DND-41 (cell line): Measurements from ENCODE around the gene CREB3L4.

Source experiments
- ATAC-seq: fragments of 200-7000 bp; cut with Tn5 transposase; 3 replicates; pipeline ENCODE4 v1.9.1; 2021; ENCODE audit warnings: low read depth; ENCODE audit not compliant: insufficient read depth
- DNase-seq: peaks from one replicate; pipeline ENCODE4 v3.0.0-alpha.2; 2020
- H2AFZ ChIP-seq: 2 replicates; pipeline ENCODE4 v1.6.0; 2012; ENCODE audit warnings: low read depth, low read length
- H3K27ac ChIP-seq: 2 replicates; pipeline ENCODE4 v1.5.1; 2012; ENCODE audit warnings: low read length, inconsistent platforms
- H3K27me3 ChIP-seq: fragments of 200-600 bp; sonication (generic); 2 replicates; pipeline ENCODE4 v1.6.0; 2012; ENCODE audit warnings: low read length, mild to moderate bottlenecking, inconsistent platforms; ENCODE audit not compliant: insufficient read depth, poor library complexity
- H3K36me3 ChIP-seq: 2 replicates; pipeline ENCODE4 v1.5.1; 2012; ENCODE audit warnings: low read length, inconsistent platforms; ENCODE audit not compliant: insufficient read depth
- H3K4me1 ChIP-seq: 2 replicates; pipeline ENCODE4 v1.5.1; 2012; ENCODE audit warnings: mild to moderate bottlenecking, low read length; ENCODE audit not compliant: insufficient read depth
- H3K4me2 ChIP-seq: 2 replicates; pipeline ENCODE4 v1.6.0; 2012; ENCODE audit warnings: mild to moderate bottlenecking, moderate library complexity, low read length, inconsistent platforms; ENCODE audit not compliant: insufficient read depth
- H3K4me3 ChIP-seq, 2 experiments: fragments of 200-600 bp in 1 of 2; shearing (Covaris generic) in 1 of 2; 2 replicates each; pipeline ENCODE4 v1.5.1; 2012 to 2016; ENCODE audit warnings: inconsistent platforms in 2 of 2, low read length in 2 of 2, mild to moderate bottlenecking in 2 of 2, low read depth in 1 of 2, moderate library complexity in 1 of 2
- H3K79me2 ChIP-seq: 2 replicates; pipeline ENCODE4 v1.6.0; 2012; ENCODE audit warnings: low read length, inconsistent platforms; ENCODE audit not compliant: insufficient read depth
- H3K9ac ChIP-seq: 2 replicates; pipeline ENCODE4 v1.6.0; 2012; ENCODE audit warnings: low read depth, mild to moderate bottlenecking, inconsistent platforms, low read length, moderate library complexity
- H3K9me3 ChIP-seq: 2 replicates; pipeline ENCODE4 v1.5.1; 2012; ENCODE audit warnings: low read length, moderate library complexity, mild to moderate bottlenecking, inconsistent platforms; ENCODE audit not compliant: insufficient read depth, severe bottlenecking
- H4K20me1 ChIP-seq: 2 replicates; pipeline ENCODE4 v1.6.0; 2012; ENCODE audit warnings: low read length; ENCODE audit not compliant: insufficient read depth
- EZH2 ChIP-seq: IDR thresholded peaks from 3 replicates; pipeline ENCODE4 v1.6.1; 2012; ENCODE audit warnings: borderline replicate concordance, low read depth, mild to moderate bottlenecking, moderate library complexity, low read length, inconsistent platforms; ENCODE audit not compliant: severe bottlenecking
- TF ChIP-seq, protein P1 (sequence below): IDR thresholded peaks from 2 replicates; pipeline ENCODE4 v1.5.1; 2012; ENCODE audit warnings: borderline replicate concordance, low read length, moderate library complexity, mild to moderate bottlenecking; ENCODE audit not compliant: poor library complexity, severe bottlenecking; ENCODE audit errors: extremely low read depth

Gene CREB3L4

DNA sequence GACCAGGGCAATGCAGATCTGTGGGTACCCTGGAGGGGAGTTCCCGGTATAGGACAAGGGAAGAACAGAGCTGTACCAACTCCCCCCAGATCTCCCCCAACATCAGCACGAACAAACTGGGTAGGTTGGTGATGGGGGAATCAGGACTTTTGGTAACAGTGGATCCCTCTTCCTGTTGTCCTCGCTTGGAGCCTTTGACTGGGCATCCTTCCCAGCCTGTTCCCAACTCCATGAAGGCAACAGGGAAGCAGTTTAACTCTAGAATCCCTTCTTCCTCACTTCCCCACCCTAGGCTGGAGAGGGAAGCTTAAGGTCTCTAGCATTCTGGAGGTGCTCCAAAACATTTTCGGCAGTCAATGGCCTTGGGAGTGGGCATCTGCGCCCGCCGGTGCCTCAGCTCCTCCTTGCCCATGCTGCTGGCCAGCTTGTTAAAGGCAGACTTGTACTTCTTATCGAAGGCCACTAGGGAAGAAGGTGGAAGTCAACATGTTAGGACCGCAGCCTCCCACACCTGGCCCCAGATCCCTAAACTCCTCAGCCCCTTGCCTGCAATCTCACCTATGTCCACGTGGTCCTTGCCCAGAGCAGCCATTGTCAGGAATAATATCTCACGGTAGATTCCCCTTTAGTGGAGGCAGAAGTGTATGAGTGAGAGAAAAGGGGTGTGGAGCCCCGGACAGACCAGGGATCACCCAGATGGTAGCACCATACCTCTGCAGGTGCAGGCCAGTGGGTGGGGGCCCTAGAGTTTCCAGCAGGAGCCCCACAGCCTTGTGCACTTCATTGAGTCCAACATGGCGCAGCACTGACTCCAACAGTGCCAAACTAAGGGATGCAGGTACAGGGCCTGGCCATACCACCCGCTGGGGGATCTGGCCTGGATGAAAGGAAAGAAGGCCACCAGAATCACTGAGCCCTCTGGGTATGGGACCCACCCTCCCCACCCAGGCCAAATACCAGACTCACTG, 37.4 kb upstream of the CREB3L4 start:
- Histone ChIP-seq H2AFZ (no peak overlapping the region), H3K9ac (no peak overlapping the region), H3K9me3 (no peaks in the 10 kb centered on the region), H3K27ac (no peak overlapping the region), H3K4me2 (no peak overlapping the region), H4K20me1 (no peaks in the 10 kb centered on the region), H3K4me3 (no peak overlapping the region), H3K4me1 (no peaks in the 10 kb centered on the region), H3K79me2 (no peaks in the 10 kb centered on the region), H3K36me3 (peaks cover 47% of the 10 kb centered on the region), H3K27me3 (no peaks in the 10 kb centered on the region)
- ATAC-seq, result no peak; the same call in 2 of the 3 replicates
- DNase-seq, result no peak
- TF ChIP-seq, protein P1, sequence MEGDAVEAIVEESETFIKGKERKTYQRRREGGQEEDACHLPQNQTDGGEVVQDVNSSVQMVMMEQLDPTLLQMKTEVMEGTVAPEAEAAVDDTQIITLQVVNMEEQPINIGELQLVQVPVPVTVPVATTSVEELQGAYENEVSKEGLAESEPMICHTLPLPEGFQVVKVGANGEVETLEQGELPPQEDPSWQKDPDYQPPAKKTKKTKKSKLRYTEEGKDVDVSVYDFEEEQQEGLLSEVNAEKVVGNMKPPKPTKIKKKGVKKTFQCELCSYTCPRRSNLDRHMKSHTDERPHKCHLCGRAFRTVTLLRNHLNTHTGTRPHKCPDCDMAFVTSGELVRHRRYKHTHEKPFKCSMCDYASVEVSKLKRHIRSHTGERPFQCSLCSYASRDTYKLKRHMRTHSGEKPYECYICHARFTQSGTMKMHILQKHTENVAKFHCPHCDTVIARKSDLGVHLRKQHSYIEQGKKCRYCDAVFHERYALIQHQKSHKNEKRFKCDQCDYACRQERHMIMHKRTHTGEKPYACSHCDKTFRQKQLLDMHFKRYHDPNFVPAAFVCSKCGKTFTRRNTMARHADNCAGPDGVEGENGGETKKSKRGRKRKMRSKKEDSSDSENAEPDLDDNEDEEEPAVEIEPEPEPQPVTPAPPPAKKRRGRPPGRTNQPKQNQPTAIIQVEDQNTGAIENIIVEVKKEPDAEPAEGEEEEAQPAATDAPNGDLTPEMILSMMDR, result no peak
- no peak for TF ChIP-seq EZH2

DNA sequence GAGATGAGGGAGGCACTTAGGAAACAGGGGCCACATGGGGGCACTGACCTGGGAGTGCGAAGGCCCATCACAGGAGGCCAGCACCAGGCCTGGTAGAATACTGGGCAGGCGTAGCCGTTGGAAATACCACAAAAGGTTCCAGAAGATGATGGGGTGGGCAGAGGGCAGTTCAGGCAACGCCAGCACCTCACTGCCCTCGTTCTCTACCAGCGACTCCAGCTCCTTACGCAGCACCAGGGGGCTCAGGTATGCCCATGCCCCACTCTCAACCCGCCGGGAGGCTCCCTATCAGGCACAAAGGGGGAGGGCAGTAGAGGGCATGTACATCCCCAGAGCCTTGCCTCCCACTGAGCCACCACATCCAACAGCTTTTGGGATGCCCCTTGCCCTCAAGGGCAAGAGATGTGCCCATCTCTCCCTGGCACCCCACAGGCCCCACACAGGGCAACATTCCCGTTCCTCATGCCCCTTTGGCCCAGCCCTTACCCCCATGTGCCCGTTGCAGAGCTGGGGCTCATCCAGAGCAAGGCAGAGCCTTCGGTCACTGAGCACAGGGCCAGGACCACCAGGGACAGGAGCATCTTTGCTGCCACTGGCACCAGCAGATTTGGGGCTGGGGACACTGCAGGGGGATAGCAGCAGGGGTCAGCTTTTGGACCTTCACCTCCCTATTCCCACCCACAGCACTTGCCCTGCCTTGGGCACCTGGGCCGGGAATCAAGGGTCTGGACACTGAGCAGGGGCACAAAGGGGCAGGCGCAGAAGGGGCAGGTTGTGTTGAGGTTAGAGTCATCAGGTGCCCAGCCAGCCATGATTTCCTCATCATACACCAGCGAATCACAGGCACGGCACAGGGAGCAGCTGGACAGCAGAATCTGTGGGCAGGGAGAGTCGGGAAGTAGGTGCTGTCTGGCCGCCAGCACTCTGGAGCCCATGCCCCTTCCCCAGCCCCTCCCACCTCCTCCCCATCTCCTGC, 35.3 kb upstream of the CREB3L4 start:
- no peak for DNase-seq
- no peak overlapping the region for H2AFZ ChIP-seq
- no peak overlapping the region for H3K4me2 ChIP-seq
- no peaks in the 10 kb centered on the region for H3K9me3 ChIP-seq
- no peak overlapping the region for H3K9ac ChIP-seq
- H3K27me3 ChIP-seq, result no peaks in the 10 kb centered on the region
- H3K4me1 ChIP-seq, result no peaks in the 10 kb centered on the region
- no peak for TF ChIP-seq EZH2
- TF ChIP-seq, protein P1, result no peak
- no peaks in the 10 kb centered on the region for H3K79me2 ChIP-seq
- no peak overlapping the region for H3K27ac ChIP-seq
- ATAC-seq, result no peak
- H3K36me3 ChIP-seq, result peaks cover 68% of the 10 kb centered on the region
- no peaks in the 10 kb centered on the region for H4K20me1 ChIP-seq
- H3K4me3 ChIP-seq, result no peak overlapping the region

DNA sequence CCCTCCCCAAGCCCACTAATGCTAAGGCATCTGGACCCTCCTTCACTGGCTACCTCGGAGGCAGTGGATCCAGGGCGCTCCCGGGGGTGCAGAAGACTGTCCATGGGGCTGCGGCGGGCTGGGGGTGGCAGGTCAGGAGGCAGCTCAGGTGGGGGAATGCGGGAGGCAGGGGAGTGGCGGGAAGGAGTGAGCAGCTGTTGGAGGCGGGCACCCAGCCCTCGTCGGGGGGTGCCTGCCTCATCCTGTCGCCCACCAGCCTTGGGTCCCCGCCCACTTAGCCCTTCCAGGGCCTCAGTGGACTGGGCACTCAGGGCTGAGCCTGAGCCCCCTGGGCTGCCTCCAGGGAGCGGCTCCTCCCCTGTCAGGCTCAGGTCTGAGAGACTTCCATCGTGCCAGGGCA, 34.3 kb upstream of the CREB3L4 start:
- Histone ChIP-seq H2AFZ (no peak overlapping the region), H4K20me1 (no peaks in the 10 kb centered on the region), H3K9me3 (no peaks in the 10 kb centered on the region), H3K79me2 (no peaks in the 10 kb centered on the region), H3K36me3 (peaks cover 74% of the 10 kb centered on the region), H3K27me3 (no peaks in the 10 kb centered on the region), H3K4me1 (no peaks in the 10 kb centered on the region), H3K4me3 (no peak overlapping the region), H3K27ac (no peak overlapping the region), H3K9ac (no peak overlapping the region), H3K4me2 (no peak overlapping the region)
- no peak for DNase-seq
- TF ChIP-seq EZH2, result no peak
- TF ChIP-seq, protein P1, result no peak
- no peak for ATAC-seq
